ENCODE data around the gene MRPS15.
"Not testable (repeated sequence)": the region's sequence is repeated elsewhere in the genome, so short reads cannot be mapped to it uniquely, and the experiment has no call there.

The MRPS15 gene

GRCh38 chr1:36482724-36483388, 18.7 kb upstream of the MRPS15 start, which contains the start of gene CSF3R:
TSS of gene CSF3R (minus strand) at chr1:36482913. CDS start at chr1:36479496, 3,417 bp downstream.
- DNase-seq (ENCODE audit: low read depth), result no peak

- DNase-seq (ENCODE audit: low read depth), result no peak
These were observed 17.9 kb upstream of the MRPS15 start for GRCh38 chr1:36481771-36482723.

- DNase-seq (ENCODE audit: low read depth), result no peak
These were observed 16.9 kb upstream of the MRPS15 start for GRCh38 chr1:36481091-36481490.

- no peak for DNase-seq (ENCODE audit: low read depth)
These were observed 16.0 kb upstream of the MRPS15 start for GRCh38 chr1:36480161-36480560.

DNA sequence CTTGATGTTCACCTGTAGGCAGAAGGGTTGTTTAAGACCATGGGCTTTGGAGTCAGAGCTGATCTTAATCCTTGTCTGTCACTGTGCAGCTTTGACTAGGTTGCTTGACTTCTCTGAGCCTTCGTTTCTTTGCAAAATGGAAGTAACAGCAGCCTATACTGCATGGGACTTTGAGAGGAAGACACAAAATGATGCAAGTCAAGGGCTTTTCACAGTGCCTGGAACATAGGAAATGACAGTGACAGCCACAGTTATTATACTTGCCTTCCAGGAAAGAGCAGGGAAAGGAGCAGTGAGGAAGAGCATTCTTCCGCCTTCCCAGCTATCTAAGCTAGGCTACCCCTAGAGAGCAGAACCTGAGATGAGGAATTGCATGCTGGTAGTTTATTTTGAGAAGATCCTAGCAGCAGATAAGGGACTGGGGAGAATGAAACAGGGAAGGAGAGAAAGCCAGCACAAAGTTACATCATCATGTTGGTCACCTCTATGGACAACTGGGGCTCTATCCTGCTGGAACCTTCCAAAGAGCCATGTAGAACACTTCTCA, 15.4 kb upstream of the MRPS15 start:
- DNase-seq (ENCODE audit: low read depth), result no peak

- DNase-seq (ENCODE audit: low read depth), result not testable (repeated sequence)
These were observed 13.4 kb upstream of the MRPS15 start for GRCh38 chr1:36477615-36478014.

GRCh38 chr1:36476945-36477344, 12.8 kb upstream of the MRPS15 start:
- DNase-seq (ENCODE audit: low read depth), result no peak

DNA sequence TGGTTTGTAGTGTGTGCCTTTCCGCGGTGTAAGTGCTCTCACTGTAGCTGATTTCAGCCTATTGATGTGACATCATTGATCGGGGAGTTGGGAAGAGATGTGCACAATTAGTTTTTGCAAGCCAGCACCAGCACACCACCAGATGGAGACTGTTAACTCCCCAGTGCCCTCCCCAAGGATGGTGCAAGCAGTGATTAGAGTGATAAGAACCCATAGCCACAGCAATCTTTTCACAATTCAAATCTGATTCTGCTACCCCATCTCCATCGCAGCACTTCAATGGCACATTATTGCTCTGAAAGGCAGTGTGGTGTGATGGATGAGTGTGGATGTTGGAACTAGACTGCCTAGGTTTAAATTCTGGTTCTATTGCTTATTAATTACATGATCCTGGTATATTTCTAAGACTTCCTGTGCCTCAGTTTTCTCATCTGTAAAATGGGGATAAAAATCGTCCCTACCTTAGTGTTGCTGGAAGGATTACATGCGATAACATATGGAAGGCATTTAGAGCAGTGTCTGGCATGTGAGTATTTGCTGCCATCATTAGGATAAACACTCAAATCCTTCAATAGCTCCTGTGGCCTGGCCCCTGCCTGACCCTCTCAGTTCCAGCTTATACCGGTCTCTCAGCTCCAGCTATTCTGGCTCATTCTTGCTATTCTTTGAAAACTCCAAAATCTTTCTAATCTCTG, 11.9 kb upstream of the MRPS15 start:
- DNase-seq (ENCODE audit: low read depth), result no peak

DNA sequence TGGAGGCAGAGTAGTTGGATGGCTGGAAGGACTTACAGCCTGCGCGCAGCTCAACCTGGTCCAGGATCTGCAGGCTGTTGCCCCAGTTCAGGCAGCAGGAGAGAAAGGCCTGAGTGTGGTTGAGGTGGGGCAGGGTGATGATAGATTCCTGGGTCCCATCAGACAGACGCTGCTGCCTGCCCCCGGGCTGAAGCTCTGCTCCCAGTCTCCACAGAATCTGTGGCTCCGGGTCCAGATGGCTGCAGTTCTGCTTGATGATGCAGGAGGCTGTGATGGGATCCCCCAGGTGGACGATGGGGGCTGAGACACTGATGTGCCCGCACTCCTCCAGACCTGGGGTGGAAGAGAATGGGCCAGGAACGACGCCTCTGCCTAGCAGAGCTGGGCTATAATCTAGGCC, 11.2 kb upstream of the MRPS15 start:
- no peak for DNase-seq (ENCODE audit: low read depth)

DNA sequence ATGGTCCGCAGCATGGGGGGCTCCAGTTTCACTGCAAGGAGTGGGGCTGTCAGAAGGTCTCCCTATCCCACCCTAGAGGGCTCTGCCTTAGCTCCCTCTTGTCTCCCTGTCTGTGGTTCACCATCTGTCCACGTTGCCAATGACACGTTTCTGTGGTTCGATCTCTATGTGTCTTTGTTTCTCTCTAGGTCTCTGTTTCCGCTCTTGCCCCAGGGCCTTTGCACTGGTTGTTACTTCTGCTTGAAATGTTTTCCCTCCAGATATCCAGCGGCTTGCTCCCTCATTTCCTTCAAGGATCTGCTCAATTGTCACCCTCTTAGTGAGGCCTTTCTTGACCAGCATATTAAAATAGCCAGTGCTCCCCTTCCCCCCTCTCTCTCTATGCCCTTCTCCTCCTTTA, 8.5 kb upstream of the MRPS15 start:
- no peak for DNase-seq (ENCODE audit: low read depth)

DNA sequence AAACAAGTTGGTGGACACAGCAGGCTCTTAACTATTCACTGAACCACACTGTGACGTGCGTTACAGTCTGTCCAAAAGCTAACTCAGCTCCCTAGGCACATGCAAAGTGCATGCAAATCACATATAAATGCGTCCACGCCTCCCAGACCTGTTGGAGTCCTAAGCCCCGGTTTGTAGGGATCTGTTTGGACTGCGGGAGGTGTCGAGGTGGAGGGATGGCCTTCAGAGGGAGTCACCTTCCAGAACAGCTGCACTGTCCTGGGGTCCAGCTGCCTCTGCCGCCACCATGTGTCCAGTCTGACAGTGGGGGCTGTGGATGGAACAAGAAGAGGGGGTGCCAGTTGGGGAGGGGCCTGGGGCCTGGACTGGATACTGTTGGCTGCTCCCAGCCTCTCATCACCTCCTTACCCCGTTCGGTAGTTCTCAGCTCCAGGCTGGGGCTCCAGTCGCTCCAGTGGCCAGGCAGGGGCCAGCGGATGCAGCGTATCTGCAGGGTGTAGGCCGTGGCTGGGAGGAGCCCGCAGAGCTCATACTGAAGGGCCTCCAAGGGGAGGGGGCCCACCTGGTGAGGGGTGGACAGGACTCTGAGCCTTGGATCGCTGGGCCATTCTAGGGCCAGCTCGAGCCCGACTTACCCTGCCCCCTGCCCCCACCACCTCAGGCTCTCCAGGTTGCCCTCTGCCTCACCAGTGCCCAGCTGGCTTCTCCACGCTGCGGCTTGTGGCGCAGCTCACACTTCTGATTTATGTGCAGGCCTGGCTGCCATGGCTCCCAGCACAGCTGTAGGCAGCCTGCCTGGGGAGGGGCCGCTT, 7.9 kb upstream of the MRPS15 start:
- DNase-seq (ENCODE audit: low read depth), result no peak

DNA sequence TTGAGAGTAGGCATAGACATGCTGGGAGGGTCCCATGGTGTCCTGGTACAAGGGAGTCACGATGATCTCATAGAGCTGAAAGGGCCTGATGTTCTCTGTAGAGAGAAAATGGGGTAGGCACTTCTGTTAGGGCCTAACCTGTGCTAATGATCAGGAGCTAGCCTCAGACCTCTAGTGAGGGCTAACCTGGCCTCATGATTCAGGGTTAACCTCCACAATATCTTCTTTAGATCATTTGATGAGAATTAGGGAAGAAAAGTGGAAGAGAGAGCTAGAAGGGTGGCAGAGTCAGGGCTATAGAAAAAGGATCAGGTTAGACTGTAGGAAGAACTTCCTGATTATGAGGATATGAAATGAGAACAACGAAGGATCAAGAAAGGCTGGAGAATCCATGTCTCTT, 5.0 kb upstream of the MRPS15 start:
- no peak for DNase-seq (ENCODE audit: low read depth)

GRCh38 chr1:36467700-36468455, 3.7 kb upstream of the MRPS15 start:
- no peak for DNase-seq (ENCODE audit: low read depth)

DNA sequence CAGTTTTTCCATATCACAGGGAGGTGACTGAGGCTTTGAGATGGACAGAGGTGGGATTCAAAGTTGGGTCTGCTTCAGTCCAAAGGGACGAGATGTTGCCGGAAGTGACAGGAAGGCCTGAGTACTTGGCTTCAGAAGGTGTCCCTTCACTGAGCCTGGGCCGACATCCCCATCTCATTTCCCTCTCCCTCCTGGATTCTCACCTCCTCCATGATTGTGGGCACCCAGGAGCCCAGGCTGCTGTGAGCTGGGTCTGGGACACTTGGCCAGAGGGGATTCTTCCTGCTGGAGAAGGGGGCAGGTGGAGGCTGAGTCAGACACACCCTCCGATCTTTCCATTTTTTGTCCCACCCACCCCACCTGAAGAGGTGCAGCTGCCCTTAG, 2.8 kb upstream of the MRPS15 start:
- DNase-seq (ENCODE audit: low read depth), result no peak

- DNase-seq (ENCODE audit: low read depth), result no peak
These were observed 2.3 kb upstream of the MRPS15 start for GRCh38 chr1:36466370-36467026.

- DNase-seq (ENCODE audit: low read depth), result no peak
These were observed 1.7 kb upstream of the MRPS15 start for GRCh38 chr1:36465731-36466369.

DNA sequence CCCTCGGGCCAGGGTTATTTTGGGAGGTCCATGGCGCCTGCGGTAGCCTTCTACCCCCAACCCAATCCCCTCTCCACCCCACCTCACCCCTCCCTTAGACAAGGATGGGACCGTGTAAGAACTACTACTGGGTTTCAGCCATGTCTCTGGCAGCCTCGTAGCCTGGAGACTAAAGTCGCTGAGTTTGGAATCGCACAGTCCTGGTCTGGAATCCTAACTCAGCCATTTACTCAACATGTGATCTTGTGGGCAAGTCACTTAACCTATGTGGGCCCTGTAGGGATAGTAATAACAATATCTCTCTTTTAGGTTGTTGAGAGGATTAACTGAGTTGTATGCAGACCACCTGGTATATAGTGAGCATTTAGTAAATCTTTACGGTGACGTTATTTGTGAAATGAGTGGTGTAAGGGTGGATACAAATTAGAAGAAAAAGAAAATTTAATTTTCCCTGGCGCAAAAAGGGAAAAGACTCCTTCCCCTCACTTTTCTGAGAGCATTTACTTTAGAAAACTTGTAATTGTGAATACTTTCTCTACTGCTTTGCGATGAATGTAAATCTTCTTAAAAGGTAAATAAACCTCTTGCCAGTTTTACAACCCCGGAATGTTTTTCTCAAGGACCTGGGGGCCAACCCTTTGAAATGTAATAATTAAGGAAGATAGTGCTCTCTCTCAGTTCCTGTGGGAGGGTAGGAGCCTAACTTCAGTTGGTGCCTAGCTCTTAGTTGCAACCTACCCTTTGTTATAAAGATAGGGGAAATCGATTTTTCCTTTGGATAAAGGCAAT, 615 bp upstream of the MRPS15 start:
- DNase-seq (ENCODE audit: low read depth), result no peak

- DNase-seq (ENCODE audit: low read depth), result no peak
These were observed 751 bp downstream of the MRPS15 start for GRCh38 chr1:36463463-36463802.

GRCh38 chr1:36458910-36459309, 5.3 kb downstream of the MRPS15 start:
- DNase-seq (ENCODE audit: low read depth), result no peak

Measured in activated gamma-delta T cell treated with anti-CD3 and anti-CD28 coated beads, Interleukin-2, amount 50 U/mL, for 16 hours (primary cell).